Thyroid gland (tissue), 4 donors: ENCODE data around the gene CHST9.

ENCODE experiments used
- CTCF ChIP-seq, 6 experiments: fragments of 200-600 bp in 3 of 6; fragments of 450-650 bp in 3 of 6; sonication (generic) in 3 of 6; IDR thresholded peaks; one replicate each; pipeline ENCODE4 v1.5.1; 2016 to 2019; ENCODE audit warnings: antibody characterized with exemption in 6 of 6, mild to moderate bottlenecking in 2 of 6, inconsistent platforms in 1 of 6, moderate library complexity in 1 of 6
- POLR2A ChIP-seq, 2 donors: fragments of 450-650 bp; IDR thresholded peaks; one replicate each; pipeline ENCODE4 v1.6.1; 2017; ENCODE audit warnings: antibody characterized with exemption in 2 of 2, mild to moderate bottlenecking in 2 of 2, moderate library complexity in 1 of 2

- TF ChIP-seq CTCF (IDR thresholded peaks at IDR 0.05) = no peak
- no peak for TF ChIP-seq POLR2A (IDR thresholded peaks at IDR 0.05)
Measured at GRCh38 chr18:26993568-26993967, 191.5 kb downstream of the CHST9 start.
